WTC11 (cell line): ENCODE measurements around the gene CACNA2D3. TPM values are rescaled to one million over a fixed set of nuclear protein-coding genes. Genes with fewer than 3 reads are reported as not detected.

Experiments used
- ATAC-seq: fragments of 200-7000 bp; cut with Tn5 transposase; 2 replicates; pipeline ENCODE4 v1.10.0; 2021; ENCODE audit warnings: mild to moderate bottlenecking, moderate library complexity
- CTCF ChIA-PET: fragments of 300-600 bp; sonication (Branson Sonifier 250); formaldehyde crosslinking; loops from one replicate; lab custom pipeline; 2021; ENCODE audit warnings: antibody characterized with exemption; lab: Charles Lee
- POLR2A ChIA-PET: fragments of 350-600 bp; sonication (Branson Sonifier 250); formaldehyde crosslinking; loops from one replicate; lab custom pipeline; 2021; ENCODE audit warnings: antibody characterized with exemption; lab: Charles Lee
- DNase-seq: peaks from one replicate; pipeline ENCODE4 v3.0.0; 2021; ENCODE audit warnings: low spot score
- H3K27ac Mint-ChIP-seq: 2 replicates; pipeline ENCODE4 v1.8.0; 2021; ENCODE audit warnings: mixed read lengths
- H3K27me3 Mint-ChIP-seq: 2 replicates; pipeline ENCODE4 v1.8.0; 2021; ENCODE audit warnings: low read depth, mild to moderate bottlenecking, moderate library complexity, mixed read lengths
- H3K36me3 Mint-ChIP-seq: 2 replicates; pipeline ENCODE4 v1.8.0; 2021; ENCODE audit warnings: mixed read lengths
- H3K4me1 Mint-ChIP-seq: 2 replicates; pipeline ENCODE4 v1.8.0; 2022; ENCODE audit warnings: mixed read lengths
- H3K4me3 Mint-ChIP-seq: 2 replicates; pipeline ENCODE4 v1.8.0; 2021; ENCODE audit warnings: mild to moderate bottlenecking, moderate library complexity, mixed read lengths
- H3K9me3 Mint-ChIP-seq: 2 replicates; pipeline ENCODE4 v1.8.0; 2021; ENCODE audit warnings: mixed read lengths
- AFF4 ChIP-seq: sonication (generic); formaldehyde crosslinking; IDR thresholded peaks from 2 replicates; pipeline ENCODE4 v1.8.1; 2023; ENCODE audit warnings: mild to moderate bottlenecking, missing genetic modification reagents, borderline replicate concordance
- AR ChIP-seq: fragments of 250-450 bp; sonication (Bioruptor Pico); IDR thresholded peaks from 2 replicates; pipeline ENCODE4 v1.9.0; 2021; ENCODE audit warnings: mild to moderate bottlenecking
- ATF2 ChIP-seq: sonication (generic); formaldehyde crosslinking; IDR thresholded peaks from 2 replicates; pipeline ENCODE4 v1.8.1; 2022; ENCODE audit warnings: low read depth, missing genetic modification reagents, borderline replicate concordance
- ATF6 ChIP-seq: sonication (generic); formaldehyde crosslinking; IDR thresholded peaks from 2 replicates; pipeline ENCODE4 v1.8.1; 2023; ENCODE audit warnings: mild to moderate bottlenecking, missing genetic modification reagents
- FOXJ3 ChIP-seq: sonication (generic); formaldehyde crosslinking; IDR thresholded peaks from 2 replicates; pipeline ENCODE4 v1.9.0; 2021; ENCODE audit warnings: missing genetic modification reagents, mild to moderate bottlenecking, borderline replicate concordance
- HMGXB4 ChIP-seq: sonication (generic); formaldehyde crosslinking; IDR thresholded peaks from 2 replicates; pipeline ENCODE4 v1.8.1; 2023; ENCODE audit warnings: mild to moderate bottlenecking, moderate library complexity, missing genetic modification reagents
- KAT7 ChIP-seq: sonication (generic); formaldehyde crosslinking; IDR thresholded peaks from 2 replicates; pipeline ENCODE4 v1.8.1; 2023; ENCODE audit warnings: missing genetic modification reagents, mild to moderate bottlenecking, borderline replicate concordance
- MXD4 ChIP-seq: fragments of 250-450 bp; sonication (Bioruptor Pico); IDR thresholded peaks from 2 replicates; pipeline ENCODE4 v1.8.0; 2021; ENCODE audit warnings: mild to moderate bottlenecking, moderate library complexity, borderline replicate concordance
- MYBL2 ChIP-seq: sonication (generic); formaldehyde crosslinking; IDR thresholded peaks from 2 replicates; pipeline ENCODE4 v1.8.1; 2023; ENCODE audit warnings: mild to moderate bottlenecking, moderate library complexity, missing genetic modification reagents
- NFE2L1 ChIP-seq: sonication (generic); formaldehyde crosslinking; IDR thresholded peaks from 2 replicates; pipeline ENCODE4 v1.8.1; 2023; ENCODE audit warnings: missing genetic modification reagents
- NR1H2 ChIP-seq: sonication (generic); formaldehyde crosslinking; IDR thresholded peaks from 2 replicates; pipeline ENCODE4 v1.9.0; 2021; ENCODE audit warnings: mild to moderate bottlenecking, moderate library complexity, missing genetic modification reagents
- NR3C1 ChIP-seq: sonication (generic); formaldehyde crosslinking; conservative IDR thresholded peaks from 2 replicates; pipeline ENCODE4 v1.8.1; 2023; ENCODE audit warnings: low read depth, mild to moderate bottlenecking, missing genetic modification reagents
- SOX15 ChIP-seq: fragments of 250-450 bp; sonication (Bioruptor Pico); IDR thresholded peaks from 2 replicates; pipeline ENCODE4 v1.9.0; 2021; ENCODE audit warnings: mild to moderate bottlenecking
- STAT6 ChIP-seq: sonication (generic); formaldehyde crosslinking; conservative IDR thresholded peaks from 2 replicates; pipeline ENCODE4 v1.8.1; 2023; ENCODE audit warnings: mild to moderate bottlenecking, low read depth, missing genetic modification reagents, moderate library complexity
- TP53 ChIP-seq: sonication (generic); formaldehyde crosslinking; IDR thresholded peaks from 2 replicates; pipeline ENCODE4 v1.8.1; 2023; ENCODE audit warnings: mild to moderate bottlenecking, missing genetic modification reagents
- ZNF281 ChIP-seq: sonication (generic); formaldehyde crosslinking; IDR thresholded peaks from 2 replicates; pipeline ENCODE4 v1.8.0; 2023; ENCODE audit warnings: mild to moderate bottlenecking, missing genetic modification reagents
- ZNF423 ChIP-seq: fragments of 250-450 bp; sonication (Bioruptor Pico); IDR thresholded peaks from 2 replicates; pipeline ENCODE4 v2.1.2; 2022; ENCODE audit warnings: mild to moderate bottlenecking, moderate library complexity
- total RNA-seq: library from RNA; stranded (reverse); gene quantifications from 3 replicates; pipeline ENCODE4 v1.2.3, GENCODE V29; 2021

Gene CACNA2D3
- total RNA-seq, 1 experiment from 2014 or later, result 5.0 TPM

GRCh38 chr3:54968546-54969172, 846.3 kb downstream of the CACNA2D3 start (continued):
- TF ChIP-seq ZNF281 (CRISPR knock-in tag) (no peak), KAT7 (CRISPR knock-in tag) (no peak), ATF2 (CRISPR knock-in tag) (no peak), MYBL2 (CRISPR knock-in tag) (no peak), AR (CRISPR knock-in tag) (no peak), SOX15 (CRISPR knock-in tag) (no peak), FOXJ3 (CRISPR knock-in tag) (no peak), NR1H2 (CRISPR knock-in tag) (no peak), HMGXB4 (no peak), NFE2L1 (CRISPR knock-in tag) (no peak), NR3C1 (CRISPR knock-in tag) (no peak)
- TF ChIP-seq, all 79 proteins: peak for 0

GRCh38 chr3:54969652-54970051, 847.3 kb downstream of the CACNA2D3 start:
- no peak overlapping the region for H3K27ac Mint-ChIP-seq
- H3K4me3 Mint-ChIP-seq, result no peak overlapping the region
- DNase-seq, result no peak
- no peaks in the 10 kb centered on the region for H3K9me3 Mint-ChIP-seq
- no peaks in the 10 kb centered on the region for H3K36me3 Mint-ChIP-seq
- H3K4me1 Mint-ChIP-seq, result peaks cover 15% of the 10 kb centered on the region
- no peak for ATAC-seq
- POLR2A ChIA-PET, result interaction anchor here (0.7 kb wide), 1 partner anchor 18 kb away, joined by 3 read pairs; no protein-coding TSS in a partner anchor
- H3K27me3 Mint-ChIP-seq, result no peaks in the 10 kb centered on the region
- CTCF ChIA-PET, result no interaction called here
- no peak for TF ChIP-seq AFF4 (CRISPR knock-in tag)
- no peak for TF ChIP-seq ZNF423 (CRISPR knock-in tag)
- TF ChIP-seq STAT6 (CRISPR knock-in tag), result no peak
- TF ChIP-seq TP53 (CRISPR knock-in tag), result no peak
- no peak for TF ChIP-seq ATF6 (CRISPR knock-in tag)
- TF ChIP-seq MXD4 (CRISPR knock-in tag), result no peak
